NCI-H1417 (cell line): Measurements from ENCODE around the gene ERGIC3.

Experiments
- DNase-seq, 3 experiments: peaks; one replicate each; lab custom pipeline; 2025; lab: John Stamatoyannopoulos, UW

The ERGIC3 gene

DNA sequence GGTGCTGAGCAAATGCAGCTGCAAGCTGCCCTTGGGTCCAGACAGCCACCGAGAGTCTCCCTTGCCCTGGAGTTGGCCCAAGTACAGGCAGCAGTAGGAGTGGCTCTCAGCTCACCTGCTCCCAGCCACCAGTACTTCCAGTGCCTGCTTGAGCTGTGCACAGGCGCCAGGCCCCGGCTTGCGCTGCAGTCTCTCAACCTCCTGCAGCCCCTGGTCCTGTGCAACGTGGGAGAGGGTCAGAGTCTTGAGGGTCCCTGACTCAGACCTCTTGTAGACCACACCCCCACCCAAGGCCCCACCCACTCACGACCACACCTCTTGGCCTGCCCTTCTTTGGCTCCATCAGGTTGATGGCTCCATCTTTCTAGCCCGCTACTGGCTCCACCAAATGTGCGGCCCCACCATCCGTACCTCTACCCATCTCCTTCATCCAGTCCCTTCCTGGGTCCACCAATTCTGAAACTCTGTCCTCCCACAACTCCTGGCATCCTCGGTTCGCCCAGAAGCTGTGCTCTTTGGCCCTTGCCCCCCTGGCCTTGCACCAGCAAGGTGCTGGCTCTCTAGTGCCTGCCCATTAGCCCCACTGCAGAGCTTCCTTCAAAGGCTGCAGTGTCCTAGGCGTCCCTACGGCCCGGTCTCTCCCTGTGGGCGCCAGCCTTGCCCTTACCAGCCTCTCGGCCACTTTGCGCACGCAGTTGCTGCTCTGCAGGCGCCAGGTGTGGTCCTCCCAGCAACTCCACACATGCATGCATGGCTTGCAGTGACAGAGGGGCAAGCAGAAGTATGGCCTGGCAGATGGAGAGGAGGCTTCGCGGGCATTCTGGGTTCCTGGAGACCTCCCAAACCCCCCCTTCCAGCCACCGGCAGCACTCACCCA is 57.3 kb downstream of the ERGIC3 start:
- peak in 1 of 3 experiments; percentile 13 for DNase-seq

DNA sequence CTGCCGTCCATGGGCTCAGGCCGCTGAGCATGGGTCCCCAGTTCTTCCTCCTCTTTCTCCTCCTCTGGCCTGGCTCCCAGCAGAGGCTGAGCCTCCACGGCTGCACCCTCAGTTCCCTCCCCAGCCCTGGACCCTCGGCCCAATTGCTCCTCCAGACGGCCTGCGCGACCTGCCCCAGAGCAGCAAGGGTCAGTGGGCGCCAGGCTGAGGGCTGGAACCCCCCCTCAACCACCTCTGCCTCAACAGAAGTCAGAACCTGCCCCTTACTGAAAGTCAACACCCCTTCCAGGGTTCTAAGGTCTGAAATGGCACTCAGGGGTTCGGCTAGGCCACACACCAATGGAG is 57.9 kb downstream of the ERGIC3 start:
- DNase-seq: no peak

- DNase-seq: no peak
Observed at GRCh38 chr20:35600176-35600992, 58.5 kb downstream of the ERGIC3 start.

GRCh38 chr20:35600993-35601973 is 59.4 kb downstream of the ERGIC3 start:
- peak; percentile 46 to 89 (median 84) for DNase-seq

DNA sequence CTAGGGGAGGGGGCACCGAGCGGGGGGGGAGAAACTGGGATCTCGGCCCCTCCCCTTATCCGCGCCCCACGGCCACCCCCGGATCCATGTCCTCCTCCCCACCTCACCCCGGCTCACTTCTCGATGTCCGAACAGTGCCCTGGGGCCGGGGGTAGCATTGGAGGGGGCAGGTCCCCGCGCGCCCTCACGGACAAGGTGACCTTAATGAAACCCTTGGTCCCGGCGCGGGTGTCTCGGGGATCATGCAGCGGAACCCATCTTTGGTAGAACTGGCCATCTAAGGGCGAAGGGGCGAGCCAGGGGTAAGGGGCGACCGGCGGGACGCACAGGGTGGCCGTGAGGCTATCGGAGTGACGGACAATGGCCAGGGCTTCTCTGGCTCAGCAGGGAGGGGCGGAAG is 60.1 kb downstream of the ERGIC3 start:
- DNase-seq: peak in 1 of 3 experiments; percentile 57

- DNase-seq: no peak
Observed at GRCh38 chr20:35602851-35603495, 61.1 kb downstream of the ERGIC3 start.

- no peak for DNase-seq
Observed at GRCh38 chr20:35603695-35604448, 62.0 kb downstream of the ERGIC3 start.

DNA sequence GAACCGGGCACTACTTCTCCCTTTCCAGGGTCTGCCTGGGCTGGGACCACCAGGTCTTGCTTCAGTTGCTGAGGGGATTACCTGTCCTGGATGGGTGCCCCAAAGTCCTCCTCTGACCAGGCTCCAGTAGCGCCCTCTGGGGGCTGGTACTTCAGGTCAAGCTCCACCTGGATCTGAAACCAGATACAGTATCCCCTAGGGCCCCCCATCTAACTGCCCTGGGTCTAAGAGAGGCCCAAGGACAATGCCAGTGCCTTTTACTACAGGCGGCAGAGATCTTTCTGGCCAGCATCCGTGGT is 62.5 kb downstream of the ERGIC3 start:
- no peak for DNase-seq

GRCh38 chr20:35606127-35606526 is 64.2 kb downstream of the ERGIC3 start:
- DNase-seq: no peak
